ENCODE measurements around the gene GAL3ST2.
A peak's percentile ranks its signal among the peaks of the same experiment; 100 is the strongest.
"Not testable (repeated sequence)": the region's sequence is repeated elsewhere in the genome, so short reads cannot be mapped to it uniquely, and the experiment has no call there.

The GAL3ST2 gene

GRCh38 chr2:241798631-241799521, 22.3 kb downstream of the GAL3ST2 start:
- no peak overlapping the region for H3K4me3 ChIP-seq (ENCODE audit: low read depth, low read length)
- TF ChIP-seq CTCF (conservative IDR thresholded peaks at IDR 0.05; ENCODE audit: low read depth, low read length): no peak
- DNase-seq (ENCODE audit: low read depth): no peak

GRCh38 chr2:241799522-241800197, 23.0 kb downstream of the GAL3ST2 start:
- H3K4me3 ChIP-seq (ENCODE audit: low read depth, low read length): no peak overlapping the region
- TF ChIP-seq CTCF (conservative IDR thresholded peaks at IDR 0.05; ENCODE audit: low read depth, low read length): no peak
- DNase-seq (ENCODE audit: low read depth): no peak

- H3K4me3 ChIP-seq (ENCODE audit: low read depth, low read length); DNase-seq (ENCODE audit: low read depth): not testable (repeated sequence)
Measured at GRCh38 chr2:241800198-241800903, 23.7 kb downstream of the GAL3ST2 start.

- no peak for TF ChIP-seq CTCF (conservative IDR thresholded peaks at IDR 0.05; ENCODE audit: low read depth, low read length)
- no peak for DNase-seq (ENCODE audit: low read depth)
- H3K4me3 ChIP-seq (ENCODE audit: low read depth, low read length): no peak overlapping the region
Measured at GRCh38 chr2:241801611-241802420, 25.2 kb downstream of the GAL3ST2 start.

GRCh38 chr2:241802421-241803318, 26.0 kb downstream of the GAL3ST2 start:
- no peak for DNase-seq (ENCODE audit: low read depth)
- no peak overlapping the region for H3K4me3 ChIP-seq (ENCODE audit: low read depth, low read length)
- no peak for TF ChIP-seq CTCF (conservative IDR thresholded peaks at IDR 0.05; ENCODE audit: low read depth, low read length)

- peak; percentile 60 for DNase-seq (ENCODE audit: low read depth)
- no peak for TF ChIP-seq CTCF (conservative IDR thresholded peaks at IDR 0.05; ENCODE audit: low read depth, low read length)
- peak overlapping the region; percentile 47 for H3K4me3 ChIP-seq (ENCODE audit: low read depth, low read length)
Measured at GRCh38 chr2:241803387-241804325, 27.0 kb downstream of the GAL3ST2 start.

Data from choroid plexus epithelial cell (primary cell).